NCI-H1048 (cell line): ENCODE data around the gene NPHP4.
"Not testable (repeated sequence)": the region's sequence is repeated elsewhere in the genome, so short reads cannot be mapped to it uniquely, and the experiment has no call there.

Experiments
- DNase-seq: peaks from one replicate; lab custom pipeline; 2025; lab: John Stamatoyannopoulos, UW

The NPHP4 gene

GRCh38 chr1:5910276-5910620 lies 82.0 kb downstream of the NPHP4 start:
- no peak for DNase-seq

DNA sequence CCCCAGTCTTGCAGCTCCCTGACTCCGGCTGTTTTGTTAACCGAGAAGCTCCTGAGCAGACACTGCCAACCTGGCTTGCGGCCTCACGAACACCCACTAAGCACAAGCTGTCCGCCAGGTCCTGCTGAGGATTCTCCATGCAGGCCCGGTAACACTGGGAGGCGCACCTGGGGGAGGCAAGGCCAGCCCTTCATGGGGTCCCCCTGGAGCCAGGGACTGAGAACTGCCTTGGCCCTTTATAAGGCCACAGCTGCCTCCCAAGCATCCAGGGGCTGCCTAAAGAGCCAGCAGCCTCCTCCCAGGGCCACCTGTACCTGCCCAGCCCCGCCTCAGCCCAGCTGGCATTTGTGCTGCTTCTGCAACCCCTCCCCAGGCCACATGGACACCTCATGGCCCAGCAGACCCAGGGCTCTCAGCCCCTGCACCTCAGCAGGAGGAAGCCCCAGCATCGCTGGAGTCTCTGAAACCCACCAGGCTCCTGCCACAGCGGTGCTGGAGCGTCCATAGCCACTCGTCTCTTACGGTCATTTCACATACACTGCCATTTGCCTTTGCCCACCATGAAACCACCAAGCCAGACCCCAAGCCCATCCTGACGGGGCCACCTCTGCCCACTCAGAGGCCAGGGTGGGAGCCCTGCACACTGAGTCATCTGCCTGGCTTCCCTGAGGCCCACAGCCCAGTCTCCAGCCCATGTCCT lies 82.5 kb downstream of the NPHP4 start:
- DNase-seq: no peak

DNA sequence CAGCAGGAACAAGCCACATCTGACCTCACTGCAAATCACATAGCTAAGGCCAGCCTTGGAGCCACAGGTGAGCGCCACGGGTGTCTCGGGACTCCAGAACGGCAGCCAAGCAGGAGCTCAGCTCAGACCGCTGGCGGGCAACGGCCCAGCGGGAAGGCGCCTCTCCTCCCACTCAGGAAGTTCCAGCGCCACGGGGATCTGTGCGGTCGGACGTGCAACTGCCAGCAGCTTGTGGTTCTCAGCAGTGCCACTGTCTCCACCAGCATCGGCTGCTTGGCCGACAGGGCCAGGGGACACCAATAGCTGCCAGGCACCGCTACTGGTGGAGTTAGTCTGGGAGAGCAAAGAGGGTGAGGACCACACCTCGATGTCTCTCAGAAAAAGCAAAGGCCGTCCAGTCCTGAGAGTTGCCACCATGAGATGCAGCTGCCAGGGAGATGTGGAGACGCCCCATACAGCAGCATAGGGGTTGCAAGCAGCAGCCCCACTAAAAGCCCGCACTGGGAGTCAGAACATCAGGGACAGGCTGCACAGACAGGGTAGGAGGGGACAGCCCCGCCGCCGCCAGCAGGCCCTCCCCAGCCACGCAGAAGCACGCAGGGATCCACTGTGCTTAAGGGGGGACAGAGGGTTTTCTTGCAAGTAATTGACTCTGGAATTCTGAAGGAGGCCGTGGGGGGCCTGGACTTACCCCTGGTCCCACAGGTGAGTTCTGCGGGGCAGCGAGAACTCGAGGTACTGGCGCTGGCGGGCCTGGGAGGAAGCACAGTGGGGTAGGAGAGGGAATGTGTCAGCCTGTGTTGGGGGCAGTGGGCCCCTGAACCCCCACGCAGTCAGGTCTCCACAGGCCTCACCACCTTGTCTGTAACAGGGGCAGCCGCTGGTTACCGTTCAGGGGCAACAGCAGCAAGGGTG lies 83.5 kb downstream of the NPHP4 start:
- no peak for DNase-seq

DNA sequence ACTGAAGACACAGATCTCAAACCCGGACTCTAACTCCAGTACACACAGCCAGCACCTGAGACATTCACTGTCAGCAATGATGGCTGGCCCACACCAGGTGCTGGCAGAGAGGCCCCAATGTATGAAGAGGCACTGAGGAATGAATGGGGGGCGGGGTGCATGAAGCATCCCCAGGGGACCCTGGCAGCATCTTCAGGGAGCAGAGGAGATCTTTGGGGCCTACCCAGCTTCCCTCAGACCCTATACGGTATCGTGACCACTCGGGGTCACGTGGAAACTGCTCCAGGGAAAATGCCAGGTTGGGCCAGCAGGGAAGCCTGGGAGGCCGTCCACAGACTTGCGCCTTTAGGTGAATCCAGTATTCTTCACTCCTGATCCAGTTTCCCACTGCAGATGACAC lies 84.3 kb downstream of the NPHP4 start:
- no peak for DNase-seq

GRCh38 chr1:5907386-5907785 lies 84.8 kb downstream of the NPHP4 start:
- no peak for DNase-seq

- no peak for DNase-seq
These were observed 85.3 kb downstream of the NPHP4 start for GRCh38 chr1:5906966-5907365.

DNA sequence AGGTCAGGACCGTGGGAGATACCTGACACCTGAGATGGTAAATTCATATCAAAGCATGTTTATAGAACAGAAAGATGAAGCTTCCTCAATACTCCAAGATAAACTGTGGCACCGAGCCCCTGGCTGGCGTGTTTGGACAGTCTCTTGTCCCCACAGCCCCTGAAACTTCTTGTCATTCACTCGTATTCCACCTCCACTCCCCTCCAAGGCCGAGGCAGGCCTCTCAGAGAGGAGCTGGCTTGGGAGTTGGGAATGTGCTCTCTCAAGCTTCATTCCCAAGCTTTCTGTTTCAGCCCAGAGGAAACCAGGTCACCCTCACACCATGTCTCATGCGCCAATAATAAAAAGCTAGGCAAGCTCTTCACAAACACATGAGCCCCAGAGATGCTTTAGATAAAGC lies 86.1 kb downstream of the NPHP4 start:
- no peak for DNase-seq

GRCh38 chr1:5905436-5905835 lies 86.8 kb downstream of the NPHP4 start:
- no peak for DNase-seq

- no peak for DNase-seq
These were observed 87.7 kb downstream of the NPHP4 start for GRCh38 chr1:5904551-5904950.

GRCh38 chr1:5903680-5904079 lies 88.5 kb downstream of the NPHP4 start:
- no peak for DNase-seq

GRCh38 chr1:5903031-5903430 lies 89.2 kb downstream of the NPHP4 start:
- DNase-seq: no peak

- no peak for DNase-seq
These were observed 90.4 kb downstream of the NPHP4 start for GRCh38 chr1:5901841-5902240.

GRCh38 chr1:5901150-5901549 lies 91.1 kb downstream of the NPHP4 start:
- DNase-seq: no peak

DNA sequence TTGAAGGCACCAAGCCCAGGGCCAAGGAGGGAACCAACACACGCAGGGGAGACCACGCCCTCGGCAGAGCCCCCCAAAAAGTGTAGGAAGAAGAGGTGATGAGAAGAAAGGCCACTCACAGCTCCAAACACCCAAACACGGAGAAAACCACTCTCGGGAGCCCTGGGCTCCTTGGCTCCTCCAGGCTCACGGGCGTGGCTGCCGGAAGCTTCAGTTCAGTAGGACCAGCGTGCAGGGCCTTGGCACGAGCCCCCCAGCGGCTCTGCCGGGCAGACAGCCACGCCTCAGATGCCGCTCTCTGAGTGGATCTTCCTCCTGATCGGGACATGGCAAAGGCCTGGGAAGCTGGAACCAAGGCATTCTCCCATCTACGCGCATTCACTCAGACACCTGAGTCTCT lies 94.0 kb downstream of the NPHP4 start:
- DNase-seq: no peak

GRCh38 chr1:5896706-5897660 lies 95.2 kb downstream of the NPHP4 start:
- no peak for DNase-seq

GRCh38 chr1:5895446-5896406 lies 96.5 kb downstream of the NPHP4 start:
- DNase-seq: no peak

DNA sequence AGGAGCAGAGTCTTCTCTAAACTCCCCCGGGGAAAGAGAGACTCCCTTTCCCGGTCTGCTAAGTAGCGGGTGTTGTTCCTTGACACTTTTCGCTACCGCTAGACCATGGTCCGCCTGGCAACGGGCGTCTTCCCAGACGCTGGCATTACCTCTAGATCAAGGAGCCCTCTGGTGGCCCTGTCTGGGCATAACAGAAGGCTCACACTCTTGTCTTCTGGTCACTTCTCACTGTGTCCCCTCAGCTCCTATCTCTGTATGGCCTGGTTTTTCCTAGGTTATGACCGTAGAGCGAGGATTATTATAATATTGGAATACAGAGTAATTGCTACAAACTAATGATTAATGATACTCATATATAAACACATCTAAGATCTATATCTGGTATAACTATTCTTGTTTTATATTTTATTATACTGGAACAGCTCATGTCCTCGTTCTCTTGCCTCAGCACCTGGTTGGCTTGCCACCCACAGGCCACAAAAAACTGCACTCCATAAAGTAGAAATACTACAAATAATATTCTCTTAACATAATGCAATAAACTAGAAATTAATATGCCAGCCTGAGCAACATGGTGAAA lies 98.4 kb downstream of the NPHP4 start:
- DNase-seq: not testable (repeated sequence)

- no peak for DNase-seq
These were observed 99.9 kb downstream of the NPHP4 start for GRCh38 chr1:5892329-5892728.

GRCh38 chr1:5891736-5892135 lies 100.5 kb downstream of the NPHP4 start:
- no peak for DNase-seq

- no peak for DNase-seq
These were observed 101.1 kb downstream of the NPHP4 start for GRCh38 chr1:5891137-5891536.
